Measurements from ENCODE around the gene RAB20. TPM values are rescaled to one million over a fixed set of nuclear protein-coding genes. Genes with fewer than 3 reads are reported as not detected.

RAB20 gene
- total and polyA plus RNA-seq, 2 experiments from 2014 or later: 28.3 to 37.4 TPM

DNA sequence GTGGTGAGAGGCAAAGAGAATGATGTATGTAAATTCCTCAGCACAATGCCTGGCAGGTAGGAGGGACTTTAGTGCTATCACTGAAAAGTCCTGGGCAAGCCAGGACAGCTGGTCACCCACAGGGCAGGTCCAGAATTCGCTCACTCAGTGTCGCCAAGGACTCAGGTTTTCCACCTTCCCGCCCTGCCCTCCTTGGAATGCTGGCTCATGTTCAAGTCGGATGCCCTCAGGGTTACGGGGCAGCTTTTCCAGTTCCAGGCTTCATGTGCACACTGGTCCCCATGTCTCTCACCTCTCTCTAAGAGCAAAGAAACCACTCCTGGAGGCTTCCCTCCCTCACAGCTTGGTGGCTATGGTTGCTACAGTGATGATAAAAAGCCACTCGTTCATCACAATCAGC, 29.1 kb upstream of the RAB20 start:
- Histone ChIP-seq H3K27ac (no peak overlapping the region), H2AFZ (no peak overlapping the region), H3K4me3 (no peak overlapping the region), H3K4me1 (ENCODE audit: insufficient read depth) (no peaks in the 10 kb centered on the region), H3K27me3 (no peaks in the 10 kb centered on the region), H3K9me3 (ENCODE audit: low read depth) (no peaks in the 10 kb centered on the region), H3K4me2 (no peak overlapping the region), H3K36me3 (replicated peaks; ENCODE audit: insufficient read depth, low read depth) (no peaks in the 10 kb centered on the region), H4K20me1 (ENCODE audit: insufficient read depth, poor library complexity, severe bottlenecking) (no peaks in the 10 kb centered on the region), H3K79me2 (no peaks in the 10 kb centered on the region), H3K9me2 (replicated peaks; ENCODE audit: insufficient read depth) (no peaks in the 10 kb centered on the region)
- no peak for DNase-seq (ENCODE audit: low spot score)
- no peak for TF ChIP-seq EZH2phosphoT487 (IDR thresholded peaks at IDR 0.05; ENCODE audit: low read depth, severe bottlenecking, unreplicated experiment)
- TF ChIP-seq, protein P1, sequence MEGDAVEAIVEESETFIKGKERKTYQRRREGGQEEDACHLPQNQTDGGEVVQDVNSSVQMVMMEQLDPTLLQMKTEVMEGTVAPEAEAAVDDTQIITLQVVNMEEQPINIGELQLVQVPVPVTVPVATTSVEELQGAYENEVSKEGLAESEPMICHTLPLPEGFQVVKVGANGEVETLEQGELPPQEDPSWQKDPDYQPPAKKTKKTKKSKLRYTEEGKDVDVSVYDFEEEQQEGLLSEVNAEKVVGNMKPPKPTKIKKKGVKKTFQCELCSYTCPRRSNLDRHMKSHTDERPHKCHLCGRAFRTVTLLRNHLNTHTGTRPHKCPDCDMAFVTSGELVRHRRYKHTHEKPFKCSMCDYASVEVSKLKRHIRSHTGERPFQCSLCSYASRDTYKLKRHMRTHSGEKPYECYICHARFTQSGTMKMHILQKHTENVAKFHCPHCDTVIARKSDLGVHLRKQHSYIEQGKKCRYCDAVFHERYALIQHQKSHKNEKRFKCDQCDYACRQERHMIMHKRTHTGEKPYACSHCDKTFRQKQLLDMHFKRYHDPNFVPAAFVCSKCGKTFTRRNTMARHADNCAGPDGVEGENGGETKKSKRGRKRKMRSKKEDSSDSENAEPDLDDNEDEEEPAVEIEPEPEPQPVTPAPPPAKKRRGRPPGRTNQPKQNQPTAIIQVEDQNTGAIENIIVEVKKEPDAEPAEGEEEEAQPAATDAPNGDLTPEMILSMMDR (IDR thresholded peaks at IDR 0.05; ENCODE audit: poor library complexity): no peak
- no peak for TF ChIP-seq EZH2 (IDR thresholded peaks at IDR 0.05; ENCODE audit: borderline replicate concordance)
- WGBS (ENCODE audit: low lambda C conversion rate, missing lambda C conversion rate): 82% methylated on average over 6 of the region's 6 CpGs

DNA sequence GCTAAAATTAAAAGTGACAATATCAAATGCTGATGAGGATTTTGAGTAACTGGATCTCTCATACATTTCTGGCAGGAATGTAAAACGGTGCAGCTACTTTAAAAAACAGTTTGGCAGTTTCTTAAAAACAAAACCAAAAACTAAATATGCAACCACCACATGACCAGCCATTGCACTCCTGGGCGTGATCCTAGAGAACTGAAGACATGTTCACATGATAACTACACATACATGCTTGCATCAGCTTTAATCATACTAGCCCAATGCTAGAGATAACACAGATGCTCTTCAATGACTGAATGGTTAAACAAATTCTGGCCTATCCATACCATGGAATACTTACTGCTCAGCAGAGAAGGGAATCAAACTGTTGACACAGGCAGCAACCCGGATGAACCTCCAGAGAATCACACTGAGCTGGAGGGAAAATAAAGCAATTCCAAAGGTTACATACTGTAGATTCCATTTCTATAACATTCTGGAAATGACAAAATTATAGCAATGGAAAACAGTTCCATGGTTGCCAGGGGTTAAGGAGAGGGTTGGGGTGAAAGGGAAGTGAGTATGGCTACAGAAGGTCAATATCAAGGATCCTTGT, 28.4 kb upstream of the RAB20 start:
- TF ChIP-seq EZH2phosphoT487 (IDR thresholded peaks at IDR 0.05; ENCODE audit: low read depth, severe bottlenecking, unreplicated experiment): no peak
- TF ChIP-seq, protein P1 (IDR thresholded peaks at IDR 0.05; ENCODE audit: poor library complexity): no peak
- TF ChIP-seq EZH2 (IDR thresholded peaks at IDR 0.05; ENCODE audit: borderline replicate concordance): no peak
- no peak overlapping the region for H3K27ac ChIP-seq
- H3K27me3 ChIP-seq: no peaks in the 10 kb centered on the region
- H3K4me2 ChIP-seq: no peak overlapping the region
- no peaks in the 10 kb centered on the region for H3K4me1 ChIP-seq (ENCODE audit: insufficient read depth)
- no peaks in the 10 kb centered on the region for H3K9me2 ChIP-seq (replicated peaks; ENCODE audit: insufficient read depth)
- 72% methylated on average over 3 of the region's 3 CpGs for WGBS (ENCODE audit: low lambda C conversion rate, missing lambda C conversion rate)
- H3K4me3 ChIP-seq: no peak overlapping the region
- H4K20me1 ChIP-seq (ENCODE audit: insufficient read depth, poor library complexity, severe bottlenecking): no peaks in the 10 kb centered on the region
- H3K79me2 ChIP-seq: no peaks in the 10 kb centered on the region
- no peaks in the 10 kb centered on the region for H3K9me3 ChIP-seq (ENCODE audit: low read depth)
- H3K36me3 ChIP-seq (replicated peaks; ENCODE audit: insufficient read depth, low read depth): no peaks in the 10 kb centered on the region
- no peak overlapping the region for H2AFZ ChIP-seq
- DNase-seq (ENCODE audit: low spot score): no peak

DNA sequence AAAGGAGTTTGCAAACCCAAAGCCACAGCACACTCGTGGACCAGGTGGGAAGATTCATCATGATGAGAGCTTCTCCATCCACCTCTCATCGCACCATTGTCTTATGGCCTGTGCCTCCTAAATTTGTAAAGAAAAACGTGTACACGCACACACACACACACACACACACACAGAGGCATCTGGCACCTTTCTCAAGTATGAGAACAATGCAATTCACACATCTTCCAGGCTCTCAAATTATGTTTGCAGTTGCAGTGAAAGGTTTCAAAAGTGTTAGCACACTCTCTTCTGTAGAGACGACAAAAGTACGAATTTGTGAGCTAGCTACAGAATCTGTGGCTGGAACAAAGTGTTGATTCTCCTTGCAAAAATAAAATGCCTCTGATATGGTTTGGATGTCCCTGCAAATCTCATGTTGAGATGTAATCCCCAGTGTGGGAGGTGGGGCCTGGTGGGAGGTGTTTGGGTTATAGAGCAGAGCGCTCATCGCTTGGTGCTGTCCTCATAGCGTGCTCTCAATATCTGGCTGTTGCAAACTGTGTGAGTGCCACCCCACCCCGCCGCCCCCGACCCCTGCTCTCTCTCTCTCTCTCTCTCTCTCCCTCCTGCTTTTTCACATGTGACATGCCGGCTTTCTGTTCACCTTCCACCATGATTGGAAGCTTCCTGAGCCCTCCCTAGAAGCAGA, 21.8 kb upstream of the RAB20 start:
- Histone ChIP-seq H4K20me1 (ENCODE audit: insufficient read depth, poor library complexity, severe bottlenecking) (no peaks in the 10 kb centered on the region), H3K27me3 (no peaks in the 10 kb centered on the region), H3K9me3 (ENCODE audit: low read depth) (no peaks in the 10 kb centered on the region), H3K4me3 (no peak overlapping the region), H3K79me2 (no peaks in the 10 kb centered on the region), H2AFZ (no peak overlapping the region), H3K27ac (no peak overlapping the region), H3K4me1 (ENCODE audit: insufficient read depth) (no peaks in the 10 kb centered on the region), H3K4me2 (no peak overlapping the region), H3K36me3 (replicated peaks; ENCODE audit: insufficient read depth, low read depth) (no peaks in the 10 kb centered on the region), H3K9me2 (replicated peaks; ENCODE audit: insufficient read depth) (no peaks in the 10 kb centered on the region)
- no peak for TF ChIP-seq EZH2phosphoT487 (IDR thresholded peaks at IDR 0.05; ENCODE audit: low read depth, severe bottlenecking, unreplicated experiment)
- no peak for TF ChIP-seq EZH2 (IDR thresholded peaks at IDR 0.05; ENCODE audit: borderline replicate concordance)
- TF ChIP-seq, protein P1 (IDR thresholded peaks at IDR 0.05; ENCODE audit: poor library complexity): no peak
- DNase-seq (ENCODE audit: low spot score): no peak
- WGBS (ENCODE audit: low lambda C conversion rate, missing lambda C conversion rate): 88% methylated on average over 10 of the region's 13 CpGs

All from hepatocyte (in vitro differentiated cells).